Measurements from ENCODE around the gene IQGAP3. TPM values are rescaled to one million over a fixed set of nuclear protein-coding genes. Genes with fewer than 3 reads are reported as not detected.

The IQGAP3 gene
- total and polyA plus RNA-seq, 9 donors = 5.3 to 11.8 (median 8.0) TPM

- Histone ChIP-seq H3K27ac (ENCODE audit: low read length) (no peak overlapping the region), H3K9me3 (replicated peaks; ENCODE audit: control insufficient read depth, low read depth, low read length) (no peaks in the 10 kb centered on the region), H3K4me1 (ENCODE audit: control insufficient read depth, insufficient read depth, low read length) (no peaks in the 10 kb centered on the region), H3K36me3 (ENCODE audit: control insufficient read depth, insufficient read depth, low read length) (peaks cover 46% of the 10 kb centered on the region), H3K27me3 (ENCODE audit: control insufficient read depth, insufficient read depth, low read length) (no peaks in the 10 kb centered on the region), H3K4me3 (ENCODE audit: low read length) (no peak overlapping the region)
- DNase-seq = no peak
- 100% methylated on average over 1 of the region's 4 CpGs for WGBS (ENCODE audit: insufficient coverage)
Measured at GRCh38 chr1:156547434-156547833, 24.9 kb downstream of the IQGAP3 start.

- no peak for DNase-seq
- Histone ChIP-seq H3K9me3 (replicated peaks; ENCODE audit: control insufficient read depth, low read depth, low read length) (no peaks in the 10 kb centered on the region), H3K4me1 (ENCODE audit: control insufficient read depth, insufficient read depth, low read length) (no peaks in the 10 kb centered on the region), H3K36me3 (ENCODE audit: control insufficient read depth, insufficient read depth, low read length) (peaks cover 36% of the 10 kb centered on the region), H3K27me3 (ENCODE audit: control insufficient read depth, insufficient read depth, low read length) (no peaks in the 10 kb centered on the region), H3K4me3 (ENCODE audit: low read length) (no peak overlapping the region), H3K27ac (ENCODE audit: low read length) (no peak overlapping the region)
- WGBS (ENCODE audit: insufficient coverage) = 75% methylated on average over 1 of the region's 3 CpGs
Measured at GRCh38 chr1:156546267-156546666, 26.1 kb downstream of the IQGAP3 start.

- no peaks in the 10 kb centered on the region for H3K9me3 ChIP-seq (replicated peaks; ENCODE audit: control insufficient read depth, low read depth, low read length)
- H3K27ac ChIP-seq (ENCODE audit: low read length) = no peak overlapping the region
- no peak for DNase-seq
- H3K27me3 ChIP-seq (ENCODE audit: control insufficient read depth, insufficient read depth, low read length) = no peaks in the 10 kb centered on the region
- H3K4me3 ChIP-seq (ENCODE audit: low read length) = no peak overlapping the region
- H3K36me3 ChIP-seq (ENCODE audit: control insufficient read depth, insufficient read depth, low read length) = peaks cover 35% of the 10 kb centered on the region
- 90% methylated on average over 3 of the region's 3 CpGs for WGBS (ENCODE audit: insufficient coverage)
- no peaks in the 10 kb centered on the region for H3K4me1 ChIP-seq (ENCODE audit: control insufficient read depth, insufficient read depth, low read length)
Measured at GRCh38 chr1:156544592-156545102, 27.7 kb downstream of the IQGAP3 start.

- Histone ChIP-seq H3K4me1 (ENCODE audit: control insufficient read depth, insufficient read depth, low read length) (no peaks in the 10 kb centered on the region), H3K4me3 (ENCODE audit: low read length) (no peak overlapping the region), H3K27me3 (ENCODE audit: control insufficient read depth, insufficient read depth, low read length) (no peaks in the 10 kb centered on the region), H3K9me3 (replicated peaks; ENCODE audit: control insufficient read depth, low read depth, low read length) (no peaks in the 10 kb centered on the region), H3K36me3 (ENCODE audit: control insufficient read depth, insufficient read depth, low read length) (peaks cover 41% of the 10 kb centered on the region), H3K27ac (ENCODE audit: low read length) (no peak overlapping the region)
- no peak for DNase-seq
- WGBS (ENCODE audit: insufficient coverage) = 100% methylated on average over 1 of the region's 1 CpG
Measured at GRCh38 chr1:156543066-156543465, 29.3 kb downstream of the IQGAP3 start.

- WGBS (ENCODE audit: insufficient coverage) = 87% methylated on average over 2 of the region's 2 CpGs
- DNase-seq = no peak
- no peaks in the 10 kb centered on the region for H3K27me3 ChIP-seq (ENCODE audit: control insufficient read depth, insufficient read depth, low read length)
- H3K27ac ChIP-seq (ENCODE audit: low read length) = no peak overlapping the region
- peaks cover 37% of the 10 kb centered on the region for H3K36me3 ChIP-seq (ENCODE audit: control insufficient read depth, insufficient read depth, low read length)
- no peaks in the 10 kb centered on the region for H3K9me3 ChIP-seq (replicated peaks; ENCODE audit: control insufficient read depth, low read depth, low read length)
- H3K4me3 ChIP-seq (ENCODE audit: low read length) = no peak overlapping the region
- no peaks in the 10 kb centered on the region for H3K4me1 ChIP-seq (ENCODE audit: control insufficient read depth, insufficient read depth, low read length)
Measured at GRCh38 chr1:156540955-156541354, 31.4 kb downstream of the IQGAP3 start.

- no peak overlapping the region for H3K27ac ChIP-seq (ENCODE audit: low read length)
- no peak overlapping the region for H3K4me3 ChIP-seq (ENCODE audit: low read length)
- H3K9me3 ChIP-seq (replicated peaks; ENCODE audit: control insufficient read depth, low read depth, low read length) = no peaks in the 10 kb centered on the region
- peak; percentile 47 for DNase-seq
- H3K36me3 ChIP-seq (ENCODE audit: control insufficient read depth, insufficient read depth, low read length) = peaks cover 45% of the 10 kb centered on the region
- WGBS (ENCODE audit: insufficient coverage) = 73% methylated on average over 2 of the region's 4 CpGs
- no peaks in the 10 kb centered on the region for H3K4me1 ChIP-seq (ENCODE audit: control insufficient read depth, insufficient read depth, low read length)
- no peaks in the 10 kb centered on the region for H3K27me3 ChIP-seq (ENCODE audit: control insufficient read depth, insufficient read depth, low read length)
Measured at GRCh38 chr1:156539818-156540355, 32.5 kb downstream of the IQGAP3 start.

GRCh38 chr1:156538711-156539440, 33.5 kb downstream of the IQGAP3 start:
- H3K9me3 ChIP-seq (replicated peaks; ENCODE audit: control insufficient read depth, low read depth, low read length) = no peaks in the 10 kb centered on the region
- 84% methylated on average over 8 of the region's 10 CpGs for WGBS (ENCODE audit: insufficient coverage)
- no peak overlapping the region for H3K4me3 ChIP-seq (ENCODE audit: low read length)
- no peaks in the 10 kb centered on the region for H3K4me1 ChIP-seq (ENCODE audit: control insufficient read depth, insufficient read depth, low read length)
- peaks cover 52% of the 10 kb centered on the region for H3K36me3 ChIP-seq (ENCODE audit: control insufficient read depth, insufficient read depth, low read length)
- no peak for DNase-seq
- H3K27me3 ChIP-seq (ENCODE audit: control insufficient read depth, insufficient read depth, low read length) = no peaks in the 10 kb centered on the region
- H3K27ac ChIP-seq (ENCODE audit: low read length) = no peak overlapping the region

GRCh38 chr1:156537027-156537426, 35.3 kb downstream of the IQGAP3 start:
- no peak overlapping the region for H3K27ac ChIP-seq (ENCODE audit: low read length)
- no peaks in the 10 kb centered on the region for H3K27me3 ChIP-seq (ENCODE audit: control insufficient read depth, insufficient read depth, low read length)
- no peaks in the 10 kb centered on the region for H3K4me1 ChIP-seq (ENCODE audit: control insufficient read depth, insufficient read depth, low read length)
- DNase-seq = no peak
- WGBS (ENCODE audit: insufficient coverage) = 91% methylated on average over 8 of the region's 9 CpGs
- H3K36me3 ChIP-seq (ENCODE audit: control insufficient read depth, insufficient read depth, low read length) = peaks cover 59% of the 10 kb centered on the region
- H3K9me3 ChIP-seq (replicated peaks; ENCODE audit: control insufficient read depth, low read depth, low read length) = no peaks in the 10 kb centered on the region
- no peak overlapping the region for H3K4me3 ChIP-seq (ENCODE audit: low read length)

- no peaks in the 10 kb centered on the region for H3K9me3 ChIP-seq (replicated peaks; ENCODE audit: control insufficient read depth, low read depth, low read length)
- no peak overlapping the region for H3K27ac ChIP-seq (ENCODE audit: low read length)
- H3K27me3 ChIP-seq (ENCODE audit: control insufficient read depth, insufficient read depth, low read length) = no peaks in the 10 kb centered on the region
- DNase-seq = no peak
- H3K4me1 ChIP-seq (ENCODE audit: control insufficient read depth, insufficient read depth, low read length) = no peaks in the 10 kb centered on the region
- peaks cover 62% of the 10 kb centered on the region for H3K36me3 ChIP-seq (ENCODE audit: control insufficient read depth, insufficient read depth, low read length)
- H3K4me3 ChIP-seq (ENCODE audit: low read length) = no peak overlapping the region
- 98% methylated on average over 10 of the region's 12 CpGs for WGBS (ENCODE audit: insufficient coverage)
Measured at GRCh38 chr1:156534424-156535060, 37.8 kb downstream of the IQGAP3 start.

GRCh38 chr1:156533568-156534220, 38.7 kb downstream of the IQGAP3 start:
- no peak for DNase-seq
- H3K27ac ChIP-seq (ENCODE audit: low read length) = no peak overlapping the region
- 87% methylated on average over 8 of the region's 11 CpGs for WGBS (ENCODE audit: insufficient coverage)
- H3K9me3 ChIP-seq (replicated peaks; ENCODE audit: control insufficient read depth, low read depth, low read length) = no peaks in the 10 kb centered on the region
- H3K36me3 ChIP-seq (ENCODE audit: control insufficient read depth, insufficient read depth, low read length) = peaks cover 61% of the 10 kb centered on the region
- no peaks in the 10 kb centered on the region for H3K4me1 ChIP-seq (ENCODE audit: control insufficient read depth, insufficient read depth, low read length)
- no peak overlapping the region for H3K4me3 ChIP-seq (ENCODE audit: low read length)
- H3K27me3 ChIP-seq (ENCODE audit: control insufficient read depth, insufficient read depth, low read length) = no peaks in the 10 kb centered on the region
